ENCODE results near the gene FADS1. TPM values are rescaled to one million over a fixed set of nuclear protein-coding genes. Genes with fewer than 3 reads are reported as not detected.
A peak's percentile ranks its signal among the peaks of the same experiment; 100 is the strongest.

The FADS1 gene
- total RNA-seq, 1 donor from 2014 or later, result 36.3 TPM

GRCh38 chr11:61827571-61828378 lies 11.0 kb upstream of the FADS1 start, which contains the start of gene FADS2:
FADS2 (plus strand) TSS chr11:61828300; CDS start chr11:61828391, 91 bp downstream.
- DNase-seq (ENCODE audit: low spot score), result peak; percentile 95

GRCh38 chr11:61826930-61827570 lies 10.2 kb upstream of the FADS1 start:
- no peak for DNase-seq (ENCODE audit: low spot score)

GRCh38 chr11:61820174-61820573 lies 3.4 kb upstream of the FADS1 start:
- no peak for DNase-seq (ENCODE audit: low spot score)

GRCh38 chr11:61817471-61818202 lies 834 bp upstream of the FADS1 start:
- DNase-seq (ENCODE audit: low spot score), result no peak

- DNase-seq (ENCODE audit: low spot score), result no peak
Measured at GRCh38 chr11:61815790-61816735, 740 bp downstream of the FADS1 start.

DNA sequence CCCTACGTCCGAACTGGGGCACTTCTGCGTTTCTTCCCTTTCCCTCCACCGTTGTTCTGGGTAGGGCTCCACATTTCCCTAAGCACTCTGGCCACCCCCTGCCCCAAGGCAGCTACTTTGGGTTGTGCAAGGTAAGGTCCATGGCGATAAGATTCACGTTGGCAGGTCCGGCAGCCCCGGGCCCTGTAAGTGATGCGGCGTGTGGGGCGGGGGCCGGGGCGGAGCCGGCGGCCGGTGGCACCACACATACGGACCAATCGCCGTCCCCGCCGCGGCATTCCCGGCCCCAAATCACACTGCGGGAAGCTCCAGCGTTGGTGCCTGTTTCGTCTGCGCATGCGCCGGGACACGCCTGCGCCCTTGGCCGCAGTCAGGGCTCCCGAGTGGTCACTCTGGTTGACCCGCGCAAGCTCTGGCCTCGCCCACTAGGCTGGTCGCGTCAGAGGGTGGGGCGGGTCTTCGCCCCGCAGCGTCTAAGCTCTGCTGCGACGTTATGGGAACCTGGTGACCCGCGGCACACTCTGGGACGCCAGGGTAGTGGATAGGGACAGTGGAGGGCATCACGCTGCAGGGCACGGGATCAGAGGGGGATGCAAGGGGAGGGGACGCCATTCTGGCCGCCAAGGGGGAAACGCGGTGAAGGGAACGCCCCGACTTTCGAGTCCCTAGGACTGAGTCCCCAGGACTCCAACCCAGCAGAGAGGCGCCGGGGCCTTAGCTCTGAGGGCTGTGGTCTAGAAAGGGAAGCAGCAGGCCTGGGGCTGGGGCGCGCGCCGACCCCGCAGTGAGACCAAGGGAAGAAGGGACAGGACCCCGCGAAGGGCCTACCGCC lies 1.6 kb downstream of the FADS1 start:
- peak; percentile 99 for DNase-seq (ENCODE audit: low spot score)

GRCh38 chr11:61814247-61814957 lies 2.4 kb downstream of the FADS1 start:
- no peak for DNase-seq (ENCODE audit: low spot score)

DNA sequence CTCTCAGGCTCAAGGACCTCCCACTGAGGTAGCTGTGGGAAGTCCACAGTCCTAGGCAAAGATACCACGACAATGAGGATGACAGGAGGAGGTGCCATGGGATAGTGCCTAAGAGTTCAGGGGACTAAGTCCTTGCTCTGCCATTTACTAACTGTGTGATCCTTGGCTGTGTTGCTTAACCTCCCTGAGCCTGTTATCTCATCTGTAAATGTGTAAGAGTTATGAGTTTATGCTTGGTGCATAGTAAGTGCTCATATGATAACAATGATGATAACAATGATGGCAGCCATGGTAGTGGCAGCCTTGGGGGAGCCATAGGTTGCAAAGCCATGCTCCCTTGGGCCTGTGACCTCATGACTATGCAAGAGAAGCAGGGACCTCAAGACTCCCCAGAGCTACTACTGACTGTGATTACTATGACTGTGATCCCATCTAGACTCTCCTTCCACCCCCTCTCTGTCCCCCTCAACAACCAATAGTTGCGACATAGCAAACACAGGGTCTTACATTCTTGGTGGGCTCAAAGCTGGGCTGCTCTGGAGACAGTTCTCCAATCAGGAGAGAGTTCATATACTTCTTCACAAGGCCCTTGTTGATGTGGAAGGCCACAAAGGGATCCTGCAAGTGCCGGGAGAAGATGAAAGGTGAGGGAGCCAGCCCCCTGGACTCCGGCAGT lies 3.9 kb downstream of the FADS1 start:
- no peak for DNase-seq (ENCODE audit: low spot score)

GRCh38 chr11:61811831-61812230 lies 5.0 kb downstream of the FADS1 start:
- no peak for DNase-seq (ENCODE audit: low spot score)

DNA sequence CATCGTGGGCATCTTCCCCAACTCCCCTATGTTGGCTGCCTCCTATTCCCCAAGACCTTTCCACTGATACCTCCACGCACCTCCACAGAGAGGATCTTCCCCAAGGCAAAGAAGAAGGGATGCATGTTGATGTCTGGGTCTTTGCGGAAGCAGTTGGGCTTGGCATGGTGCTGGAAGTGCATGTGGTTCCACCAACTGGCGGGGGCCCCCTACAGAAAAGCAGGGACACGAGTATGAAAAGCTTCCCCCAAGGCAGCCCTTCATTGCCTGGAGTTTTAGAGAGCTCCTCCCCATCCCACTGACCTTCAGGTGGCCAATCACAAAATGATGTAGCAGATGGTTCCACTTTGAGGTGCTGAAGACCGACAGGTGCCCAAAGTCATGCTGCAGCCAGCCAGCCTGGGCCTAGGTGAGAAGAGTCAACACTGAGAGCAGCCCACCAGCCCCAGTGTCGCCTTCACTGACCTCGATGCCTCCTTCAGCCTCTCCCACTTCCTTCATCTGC lies 6.1 kb downstream of the FADS1 start:
- DNase-seq (ENCODE audit: low spot score), result no peak

GRCh38 chr11:61806785-61807184 lies 10.0 kb downstream of the FADS1 start:
- no peak for DNase-seq (ENCODE audit: low spot score)

GRCh38 chr11:61805146-61805545 lies 11.7 kb downstream of the FADS1 start:
- DNase-seq (ENCODE audit: low spot score), result no peak

GRCh38 chr11:61803889-61804647 lies 12.7 kb downstream of the FADS1 start:
- DNase-seq (ENCODE audit: low spot score), result no peak

DNA sequence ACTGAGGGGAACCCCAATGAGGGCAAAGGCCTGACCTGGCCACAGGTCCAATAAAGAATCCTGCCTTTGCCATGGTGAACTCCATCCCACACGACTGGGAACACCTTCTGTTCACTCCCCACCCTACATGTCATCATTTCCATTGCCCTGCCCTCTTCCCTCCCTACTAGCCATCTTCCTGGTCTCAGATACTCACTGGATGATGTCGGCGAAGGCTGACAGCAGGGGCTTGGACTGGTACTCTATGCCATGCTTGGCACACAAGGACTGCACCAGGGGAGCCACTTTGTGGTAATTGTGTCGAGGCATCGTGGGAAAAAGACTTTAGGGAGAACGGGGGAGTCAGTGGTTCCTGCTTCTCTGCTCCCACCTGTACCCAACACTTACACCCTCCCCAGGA lies 14.2 kb downstream of the FADS1 start:
- no peak for DNase-seq (ENCODE audit: low spot score)

GRCh38 chr11:61800331-61801281 lies 16.2 kb downstream of the FADS1 start:
- DNase-seq (ENCODE audit: low spot score), result no peak

DNA sequence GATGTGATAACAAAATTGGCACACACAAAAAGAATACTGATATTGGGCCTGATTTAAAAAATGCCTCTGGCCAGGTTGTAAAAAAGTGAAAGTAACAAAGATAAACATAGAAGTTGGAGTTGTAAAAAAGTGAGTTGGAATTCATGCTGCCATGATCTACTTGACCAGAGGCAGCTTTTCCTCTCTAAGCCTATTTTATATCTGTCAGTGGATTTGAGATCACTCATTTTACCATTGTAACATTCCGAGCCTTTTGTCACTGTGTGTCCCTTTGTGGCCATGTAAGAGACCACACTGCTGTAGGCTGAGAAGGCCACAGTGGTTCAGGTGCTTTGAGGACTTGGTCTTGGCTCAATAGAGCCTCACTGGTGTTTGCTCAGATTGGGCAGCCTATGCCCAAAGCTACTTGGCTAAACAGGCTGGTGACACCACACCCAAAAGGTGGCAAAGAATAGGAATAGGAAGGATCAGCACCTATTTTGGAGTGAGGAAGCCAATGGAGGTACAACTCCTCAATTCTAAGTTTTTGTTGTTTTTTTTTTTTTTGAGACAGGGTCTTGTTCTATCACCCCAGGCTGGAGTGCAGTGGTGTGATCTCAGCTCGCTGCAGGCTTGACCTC lies 17.0 kb downstream of the FADS1 start:
- no peak for DNase-seq (ENCODE audit: low spot score)

Data from mesenteric fat pad (tissue), 1 donor.